OCI-LY1 (cell line): ENCODE data around the gene ZNF189.

ENCODE experiments used
- H2AFZ ChIP-seq: fragments of 200-600 bp; sonication (generic), shearing (Covaris generic); 2 replicates; pipeline ENCODE4 v1.6.0; 2014; ENCODE audit warnings: antibody characterized with exemption, mild to moderate bottlenecking, low read length
- H3F3A ChIP-seq: fragments of 200-600 bp; sonication (generic), shearing (Covaris generic); 2 replicates; pipeline ENCODE4 v1.6.0; 2014; ENCODE audit warnings: mild to moderate bottlenecking, antibody characterized with exemption, low read length, moderate library complexity; ENCODE audit not compliant: insufficient read depth
- H3K27ac ChIP-seq: fragments of 200-600 bp; sonication (generic); 2 replicates; pipeline ENCODE4 v1.5.1; 2014; ENCODE audit warnings: low read length, mixed run types, mild to moderate bottlenecking, low read depth; ENCODE audit not compliant: poor library complexity, severe bottlenecking
- H3K27me3 ChIP-seq: fragments of 200-600 bp; sonication (generic); 2 replicates; pipeline ENCODE4 v1.6.0; 2014; ENCODE audit warnings: antibody characterized with exemption, mild to moderate bottlenecking, low read length, moderate library complexity; ENCODE audit not compliant: insufficient read depth
- H3K36me3 ChIP-seq: fragments of 200-600 bp; sonication (generic); 2 replicates; pipeline ENCODE4 v1.6.1; 2014; ENCODE audit warnings: mild to moderate bottlenecking, antibody characterized with exemption, low read length, moderate library complexity, mixed read lengths; ENCODE audit not compliant: insufficient read depth
- H3K4me1 ChIP-seq: fragments of 200-600 bp; sonication (generic); 2 replicates; pipeline ENCODE4 v1.5.1; 2014; ENCODE audit warnings: mild to moderate bottlenecking, low read length, moderate library complexity; ENCODE audit not compliant: insufficient read depth, severe bottlenecking
- H3K4me2 ChIP-seq: fragments of 200-600 bp; sonication (generic), shearing (Covaris generic); 2 replicates; pipeline ENCODE4 v1.6.1; 2014; ENCODE audit warnings: low read length
- H3K4me3 ChIP-seq: fragments of 200-600 bp; sonication (generic); 2 replicates; pipeline ENCODE4 v1.5.1; 2014; ENCODE audit warnings: low read length, low read depth, mild to moderate bottlenecking, mixed read lengths; ENCODE audit not compliant: poor library complexity, severe bottlenecking
- H3K79me2 ChIP-seq: fragments of 200-600 bp; shearing (Covaris generic); 2 replicates; pipeline ENCODE4 v1.6.1; 2016; ENCODE audit warnings: mixed run types, low read length, mixed read lengths; ENCODE audit not compliant: insufficient read depth
- H3K9ac ChIP-seq: fragments of 200-600 bp; sonication (generic), shearing (Covaris generic); 2 replicates; pipeline ENCODE4 v1.6.1; 2014; ENCODE audit warnings: mild to moderate bottlenecking, low read length, mixed read lengths
- H3K9me2 ChIP-seq: fragments of 200-600 bp; sonication (generic), shearing (Covaris generic); 2 replicates; pipeline ENCODE4 v1.6.1; 2014; ENCODE audit warnings: low read depth, mild to moderate bottlenecking, low read length, mixed read lengths
- H3K9me3 ChIP-seq: fragments of 200-600 bp; shearing (Covaris generic); 2 replicates; pipeline ENCODE4 v1.6.1; 2014; ENCODE audit warnings: low read length, mixed read lengths
- H4K20me1 ChIP-seq: fragments of 200-600 bp; sonication (generic), shearing (Covaris generic); 2 replicates; pipeline ENCODE4 v1.6.0; 2016; ENCODE audit warnings: mild to moderate bottlenecking, low read length; ENCODE audit not compliant: insufficient read depth
- CTCF ChIP-seq: fragments of 200-600 bp; sonication (generic), shearing (Covaris generic); IDR thresholded peaks from 2 replicates; pipeline ENCODE4 v1.5.1; 2017; ENCODE audit warnings: mild to moderate bottlenecking, antibody characterized with exemption, low read length, moderate library complexity, mixed read lengths
- EZH2 ChIP-seq: fragments of 200-600 bp; sonication (generic), shearing (Covaris generic); IDR thresholded peaks from 2 replicates; pipeline ENCODE4 v1.8.0; 2017; ENCODE audit warnings: borderline replicate concordance, mixed run types, mild to moderate bottlenecking, antibody characterized with exemption, low read length, moderate library complexity, mixed read lengths

Gene ZNF189

GRCh38 chr9:101442318-101442717 lies 43.7 kb downstream of the ZNF189 start:
- Histone ChIP-seq H3K9ac (no peak overlapping the region), H3K4me2 (no peak overlapping the region), H3K36me3 (no peaks in the 10 kb centered on the region), H3K9me3 (no peaks in the 10 kb centered on the region; the same call in 1 of the 2 replicates), H4K20me1 (no peaks in the 10 kb centered on the region), H3F3A (no peaks in the 10 kb centered on the region), H3K9me2 (no peaks in the 10 kb centered on the region), H3K27me3 (no peaks in the 10 kb centered on the region), H3K4me3 (no peak overlapping the region), H3K27ac (no peak overlapping the region), H3K4me1 (no peaks in the 10 kb centered on the region), H2AFZ (no peak overlapping the region), H3K79me2 (no peaks in the 10 kb centered on the region)
- TF ChIP-seq EZH2 = no peak
- TF ChIP-seq CTCF = no peak

GRCh38 chr9:101442736-101443135 lies 44.1 kb downstream of the ZNF189 start:
- Histone ChIP-seq H3K9me3 (no peaks in the 10 kb centered on the region; the same call in 1 of the 2 replicates), H4K20me1 (no peaks in the 10 kb centered on the region), H3K27me3 (no peaks in the 10 kb centered on the region), H3K4me2 (no peak overlapping the region), H3K27ac (no peak overlapping the region), H3K36me3 (no peaks in the 10 kb centered on the region), H3K9ac (no peak overlapping the region), H2AFZ (no peak overlapping the region), H3K4me1 (no peaks in the 10 kb centered on the region), H3K9me2 (no peaks in the 10 kb centered on the region), H3K79me2 (no peaks in the 10 kb centered on the region), H3K4me3 (no peak overlapping the region), H3F3A (no peaks in the 10 kb centered on the region)
- TF ChIP-seq CTCF (no peak), EZH2 (no peak)

- no peaks in the 10 kb centered on the region for H3F3A ChIP-seq
- H3K9me3 ChIP-seq = no peaks in the 10 kb centered on the region; the same call in 1 of the 2 replicates
- H3K9me2 ChIP-seq = no peaks in the 10 kb centered on the region
- H3K27ac ChIP-seq = no peak overlapping the region
- no peaks in the 10 kb centered on the region for H3K27me3 ChIP-seq
- H3K4me2 ChIP-seq = no peak overlapping the region
- H3K4me3 ChIP-seq = no peak overlapping the region
- H3K79me2 ChIP-seq = no peaks in the 10 kb centered on the region
- H4K20me1 ChIP-seq = no peaks in the 10 kb centered on the region
- H3K9ac ChIP-seq = no peak overlapping the region
- H3K4me1 ChIP-seq = peaks cover under 1% of the 10 kb centered on the region
- H2AFZ ChIP-seq = no peak overlapping the region
- no peak for TF ChIP-seq EZH2
- no peak for TF ChIP-seq CTCF
- no peaks in the 10 kb centered on the region for H3K36me3 ChIP-seq
Observed at GRCh38 chr9:101443364-101443771, 44.7 kb downstream of the ZNF189 start.
